T-cell (primary cell): ENCODE data around the gene XPO5. TPM values are rescaled to one million over a fixed set of nuclear protein-coding genes. Genes with fewer than 3 reads are reported as not detected.

ENCODE experiments used
- ATAC-seq, 4 experiments: fragments of 200-7000 bp in 3 of 4; fragments of 150-1000 bp in 1 of 4; cut with Tn5 transposase; replicated peaks in 1 of 4; 1 replicate in 3 of 4; 2 replicates in 1 of 4; pipeline ENCODE4 v1.10.0; 2021; ENCODE audit warnings: moderate library complexity in 3 of 4, mild to moderate bottlenecking in 2 of 4, moderate number of reproducible peaks in 1 of 4
- CTCF ChIA-PET, 2 donors: fragments of 300-600 bp; sonication (Branson Sonifier 250); formaldehyde crosslinking; loops; one replicate each; lab custom pipeline; 2022; ENCODE audit warnings: antibody characterized with exemption in 2 of 2; lab: Charles Lee
- POLR2A ChIA-PET, 2 donors: fragments of 300-600 bp; sonication (Branson Sonifier 250); formaldehyde crosslinking; loops; one replicate each; lab custom pipeline; 2022; ENCODE audit warnings: antibody characterized with exemption in 2 of 2; lab: Charles Lee
- DNase-seq, 35 experiments: peaks; one replicate each; pipeline versions ENCODE4 v3.0.0 to v3.0.0-alpha.2; 2013 to 2023
- H3K27ac ChIP-seq: one replicate; pipeline ENCODE4 v1.5.1; 2013; ENCODE audit warnings: low read length
- H3K27me3 ChIP-seq, 2 experiments: replicated peaks in 1 of 2; 1 replicate in 1 of 2; 2 replicates in 1 of 2; pipeline versions ENCODE4 v1.6.1 to v1.7.0; 2013; ENCODE audit warnings: low read length in 1 of 2, mixed read lengths in 1 of 2; ENCODE audit not compliant: control insufficient read depth in 2 of 2, insufficient read depth in 2 of 2; ENCODE audit errors: extremely low read depth in 1 of 2
- H3K36me3 ChIP-seq, 2 donors: 1 replicate in 1 of 2; 2 replicates in 1 of 2; pipeline versions ENCODE4 v1.6.1 to v1.7.0; 2013; ENCODE audit warnings: low read length in 1 of 2; ENCODE audit not compliant: control insufficient read depth in 2 of 2, insufficient read depth in 1 of 2; ENCODE audit errors: extremely low read depth in 1 of 2
- H3K4me1 ChIP-seq, 2 experiments: 1 replicate in 1 of 2; 2 replicates in 1 of 2; pipeline versions ENCODE4 v1.6.1 to v1.7.0; 2013; ENCODE audit warnings: low read length in 2 of 2, mixed read lengths in 1 of 2; ENCODE audit not compliant: insufficient read depth in 2 of 2, control insufficient read depth in 1 of 2; ENCODE audit errors: extremely low read depth in 1 of 2
- H3K4me3 ChIP-seq, 2 donors: 1 replicate in 1 of 2; 2 replicates in 1 of 2; pipeline versions ENCODE4 v1.5.1 to v1.7.0; 2013; ENCODE audit warnings: mild to moderate bottlenecking in 2 of 2, low read length in 1 of 2, moderate library complexity in 1 of 2; ENCODE audit not compliant: control insufficient read depth in 1 of 2; ENCODE audit errors: extremely low read depth in 1 of 2
- H3K9me3 ChIP-seq: 2 replicates; pipeline ENCODE4 v1.7.0; 2013
- H3K27ac Mint-ChIP-seq, 2 donors: one replicate each; pipeline ENCODE4 v1.8.0; 2020 to 2021; ENCODE audit warnings: mild to moderate bottlenecking in 2 of 2, mixed read lengths in 2 of 2
- H3K27me3 Mint-ChIP-seq, 2 donors: one replicate each; pipeline ENCODE4 v1.8.0; 2021 to 2022; ENCODE audit warnings: mixed read lengths in 2 of 2
- H3K36me3 Mint-ChIP-seq: one replicate; pipeline ENCODE4 v1.8.0; 2021; ENCODE audit warnings: mixed read lengths
- H3K4me1 Mint-ChIP-seq, 3 donors: one replicate each; pipeline ENCODE4 v1.8.0; 2020 to 2022; ENCODE audit warnings: mixed read lengths in 3 of 3, mild to moderate bottlenecking in 1 of 3
- H3K4me3 Mint-ChIP-seq, 3 donors: one replicate each; pipeline ENCODE4 v1.8.0; 2020 to 2022; ENCODE audit warnings: mild to moderate bottlenecking in 3 of 3, mixed read lengths in 3 of 3, moderate library complexity in 3 of 3
- H3K9me3 Mint-ChIP-seq, 3 donors: one replicate each; pipeline ENCODE4 v1.8.0; 2020 to 2022; ENCODE audit warnings: mixed read lengths in 3 of 3
- WGBS: methylation state at CpG from one replicate; pipeline ENCODE4 v1.1.5; 2013; ENCODE audit warnings: missing lambda C conversion rate; ENCODE audit not compliant: insufficient coverage; 5-methylcytosine and 5-hydroxymethylcytosine counted together
- total RNA-seq, 35 experiments: library from RNA in 6 of 35; stranded (reverse) in 6 of 35; fragments of 120-200 nt in 1 of 35; gene quantifications; one replicate each; pipeline versions ENCODE4 v1.2.1 to v1.2.4 and lab custom pipeline; 2013 to 2026

The XPO5 gene
- total RNA-seq, 5 donors from 2014 or later (not counting 1 experiment from before 2014, with no cell fraction given), result 48.2 to 51.4 (median 50.3) TPM

GRCh38 chr6:43609402-43609801, 33.6 kb upstream of the XPO5 start:
- no peaks in the 10 kb centered on the region for H3K9me3 ChIP-seq
- H3K4me3 ChIP-seq, result no peak overlapping the region
- DNase-seq (no peak), ATAC-seq (no peak)
- Mint-ChIP-seq H3K4me3 (no peak overlapping the region), H3K27ac (no peak overlapping the region), H3K9me3 (no peaks in the 10 kb centered on the region), H3K27me3 (no peaks in the 10 kb centered on the region), H3K4me1 (peaks cover 5 to 9% (median 7%) of the 10 kb centered on the region in 3 donors), H3K36me3 (peaks cover 37% of the 10 kb centered on the region)
- CTCF ChIA-PET, result interaction anchor here (0.5 to 1.7 kb wide), 3 partner anchors 20 to 470 kb away, joined by 3 to 8 read pairs (median 4); partner anchors contain the start of gene GTPBP2 (in 1 of the 2)
- no peaks in the 10 kb centered on the region for H3K27me3 ChIP-seq
- WGBS, result no CpG with 5 or more reads among the region's 1 CpG
- peaks cover 10 to 54% of the 10 kb centered on the region in 2 donors for H3K36me3 ChIP-seq
- H3K27ac ChIP-seq, result no peak overlapping the region
- no peaks in the 10 kb centered on the region for H3K4me1 ChIP-seq
- POLR2A ChIA-PET, result interaction anchor here in 1 of 2 donors (0.5 kb wide), 1 partner anchor 20 kb away, joined by 5 read pairs; the partner anchor contains the start of gene GTPBP2

- ChIA-PET POLR2A (interaction anchor here in 1 of 2 donors (0.5 kb wide), 1 partner anchor 20 kb away, joined by 5 read pairs; the partner anchor contains the start of gene GTPBP2), CTCF (interaction anchor here in 1 of 2 donors (0.6 to 1.7 kb wide), 3 partner anchors 18 to 470 kb away, joined by 3 to 8 read pairs (median 4); partner anchors contain the start of gene GTPBP2)
- no peak for DNase-seq
- Histone ChIP-seq H3K9me3 (no peaks in the 10 kb centered on the region), H3K4me3 (no peak overlapping the region), H3K27me3 (no peaks in the 10 kb centered on the region), H3K36me3 (peaks cover 6 to 54% of the 10 kb centered on the region in 2 donors), H3K4me1 (no peaks in the 10 kb centered on the region), H3K27ac (no peak overlapping the region)
- H3K27me3 Mint-ChIP-seq, result no peaks in the 10 kb centered on the region
- ATAC-seq, result no peak
- H3K4me3 Mint-ChIP-seq, result no peak overlapping the region
- H3K4me1 Mint-ChIP-seq, result peaks cover 5 to 9% (median 7%) of the 10 kb centered on the region in 3 donors
- WGBS, result no CpG with 5 or more reads among the region's 1 CpG
- H3K36me3 Mint-ChIP-seq, result peaks cover 40% of the 10 kb centered on the region
- no peaks in the 10 kb centered on the region for H3K9me3 Mint-ChIP-seq
- H3K27ac Mint-ChIP-seq, result peak overlapping the region; percentile 24 to 47
These were observed 33.0 kb upstream of the XPO5 start for GRCh38 chr6:43608807-43609206.

- WGBS, result 0% methylated on average over 1 of the region's 5 CpGs
- Histone ChIP-seq H3K4me1 (no peaks in the 10 kb centered on the region), H3K9me3 (no peaks in the 10 kb centered on the region), H3K36me3 (peaks cover 1 to 54% of the 10 kb centered on the region in 2 donors), H3K4me3 (no peak overlapping the region), H3K27ac (no peak overlapping the region), H3K27me3 (no peaks in the 10 kb centered on the region)
- ChIA-PET POLR2A (no interaction called here), CTCF (interaction anchor here in 1 of 2 donors (0.6 to 1.7 kb wide), 3 partner anchors 19 to 471 kb away, joined by 3 to 8 read pairs (median 4); partner anchors contain the start of gene GTPBP2)
- Mint-ChIP-seq H3K4me1 (peaks cover 5 to 9% (median 7%) of the 10 kb centered on the region in 3 donors), H3K36me3 (peaks cover 40% of the 10 kb centered on the region), H3K27me3 (no peaks in the 10 kb centered on the region), H3K4me3 (no peak overlapping the region), H3K27ac (peak overlapping the region in 1 of 2 donors; percentile 29), H3K9me3 (no peaks in the 10 kb centered on the region)
- DNase-seq (peak in 30 of 35 experiments; percentile 20 to 77 (median 45)), ATAC-seq (peak in 2 of 4 experiments; percentile 38 to 40)
These were observed 32.5 kb upstream of the XPO5 start for GRCh38 chr6:43608310-43608763.

GRCh38 chr6:43606019-43606418, 30.2 kb upstream of the XPO5 start:
- DNase-seq, result no peak
- Mint-ChIP-seq H3K4me1 (peaks cover 5 to 9% (median 7%) of the 10 kb centered on the region in 3 donors), H3K27ac (no peak overlapping the region), H3K4me3 (no peak overlapping the region), H3K27me3 (no peaks in the 10 kb centered on the region), H3K36me3 (peaks cover 44% of the 10 kb centered on the region), H3K9me3 (no peaks in the 10 kb centered on the region)
- no CpG with 5 or more reads among the region's 2 CpGs for WGBS
- H3K9me3 ChIP-seq, result no peaks in the 10 kb centered on the region
- CTCF ChIA-PET, result interaction anchor here in 1 of 2 donors (0.6 to 0.9 kb wide), 2 partner anchors 39 to 441 kb away, joined by 3 to 4 read pairs; no protein-coding TSS in a partner anchor
- no peaks in the 10 kb centered on the region for H3K27me3 ChIP-seq
- H3K4me3 ChIP-seq, result no peak overlapping the region
- H3K4me1 ChIP-seq, result no peaks in the 10 kb centered on the region
- ATAC-seq, result no peak
- no peak overlapping the region for H3K27ac ChIP-seq
- POLR2A ChIA-PET, result no interaction called here
- H3K36me3 ChIP-seq, result peaks cover 0 to 65% of the 10 kb centered on the region in 2 donors

- H3K9me3 ChIP-seq, result no peaks in the 10 kb centered on the region
- no peaks in the 10 kb centered on the region for H3K4me1 ChIP-seq
- no CpG with 5 or more reads among the region's 2 CpGs for WGBS
- ATAC-seq (no peak), DNase-seq (no peak)
- H3K27ac ChIP-seq, result no peak overlapping the region
- H3K27ac Mint-ChIP-seq, result peak overlapping the region in 1 of 2 donors; percentile 19
- CTCF ChIA-PET, result no interaction called here
- H3K36me3 ChIP-seq, result peaks cover 3 to 54% of the 10 kb centered on the region in 2 donors
- H3K27me3 Mint-ChIP-seq, result no peaks in the 10 kb centered on the region
- POLR2A ChIA-PET, result no interaction called here
- H3K4me3 ChIP-seq, result no peak overlapping the region
- no peak overlapping the region for H3K4me3 Mint-ChIP-seq
- peaks cover 5 to 9% (median 7%) of the 10 kb centered on the region in 3 donors for H3K4me1 Mint-ChIP-seq
- H3K9me3 Mint-ChIP-seq, result no peaks in the 10 kb centered on the region
- H3K36me3 Mint-ChIP-seq, result peaks cover 43% of the 10 kb centered on the region
- no peaks in the 10 kb centered on the region for H3K27me3 ChIP-seq
These were observed 28.3 kb upstream of the XPO5 start for GRCh38 chr6:43604174-43604573.

GRCh38 chr6:43600595-43600994, 24.8 kb upstream of the XPO5 start:
- Histone ChIP-seq H3K4me1 (no peaks in the 10 kb centered on the region), H3K27ac (no peak overlapping the region), H3K9me3 (no peaks in the 10 kb centered on the region), H3K36me3 (peaks cover 7 to 58% of the 10 kb centered on the region in 2 donors), H3K27me3 (no peaks in the 10 kb centered on the region), H3K4me3 (no peak overlapping the region)
- ATAC-seq, result no peak
- ChIA-PET CTCF (interaction anchor here in 1 of 2 donors (0.5 kb wide), 1 partner anchor 480 kb away, joined by 3 read pairs; no protein-coding TSS in a partner anchor), POLR2A (no interaction called here)
- WGBS, result 100% methylated on average over 2 of the region's 2 CpGs
- DNase-seq, result no peak
- Mint-ChIP-seq H3K27me3 (no peaks in the 10 kb centered on the region), H3K9me3 (no peaks in the 10 kb centered on the region), H3K4me1 (no peaks in the 10 kb centered on the region), H3K27ac (no peak overlapping the region), H3K36me3 (peaks cover 44% of the 10 kb centered on the region), H3K4me3 (no peak overlapping the region)
